ENCODE results near the gene EMX2.

EMX2 gene

GRCh38 chr10:117544711-117545140 is 2.2 kb downstream of the EMX2 start:
- DNase-seq (ENCODE audit: low spot score), result no peak

GRCh38 chr10:117545141-117546019 is 2.8 kb downstream of the EMX2 start:
- no peak for DNase-seq (ENCODE audit: low spot score)

DNA sequence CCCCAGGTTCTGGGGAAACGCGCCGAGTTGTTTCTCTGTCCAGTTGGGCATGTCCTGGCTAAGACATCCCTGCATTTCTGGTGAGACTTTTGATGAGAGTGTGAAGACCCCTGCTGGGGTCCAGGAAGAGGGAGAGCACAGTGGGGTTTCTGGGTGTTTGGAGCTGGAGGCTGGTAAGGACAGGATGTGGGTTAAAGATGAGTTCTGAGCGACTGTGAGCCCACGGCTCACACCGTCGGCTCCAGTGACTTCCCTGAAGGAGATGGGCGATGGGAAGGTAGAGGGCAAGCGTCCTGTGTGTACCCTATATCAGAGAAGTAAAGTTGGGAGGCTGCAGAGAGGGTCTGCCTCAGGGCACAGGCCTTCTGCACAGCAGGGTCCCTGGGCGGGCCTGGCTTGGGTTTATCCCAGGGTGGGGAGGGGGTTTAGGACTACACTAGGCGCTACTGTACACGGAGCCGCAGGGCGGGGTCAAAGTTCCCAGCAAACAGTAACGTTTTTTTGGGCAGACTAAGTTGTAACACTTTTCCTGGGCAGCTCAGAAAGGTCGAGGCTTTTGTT is 3.6 kb downstream of the EMX2 start:
- DNase-seq (ENCODE audit: low spot score), result no peak

DNA sequence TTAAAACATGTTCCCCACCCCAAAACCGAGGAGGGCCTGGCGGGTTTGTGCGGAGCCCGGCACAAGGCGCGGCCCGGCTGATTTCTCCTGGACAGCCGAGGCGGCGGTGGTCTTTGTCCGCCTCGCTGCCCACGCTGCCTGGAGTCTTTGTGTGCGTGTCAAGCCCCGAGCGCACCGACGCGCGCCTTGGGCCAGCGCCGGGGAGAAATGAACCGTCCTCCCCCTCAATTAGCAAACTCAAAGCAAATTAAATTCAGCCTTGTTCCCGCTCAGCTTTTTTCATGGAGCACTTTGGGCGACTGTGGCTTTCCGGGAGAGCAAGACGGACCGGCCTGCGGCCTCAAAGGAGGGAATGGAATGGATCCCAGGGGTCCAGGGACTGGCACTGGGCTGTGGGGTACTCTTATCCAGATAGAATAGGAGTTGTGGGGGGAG is 4.1 kb downstream of the EMX2 start:
- DNase-seq (ENCODE audit: low spot score), result no peak

DNA sequence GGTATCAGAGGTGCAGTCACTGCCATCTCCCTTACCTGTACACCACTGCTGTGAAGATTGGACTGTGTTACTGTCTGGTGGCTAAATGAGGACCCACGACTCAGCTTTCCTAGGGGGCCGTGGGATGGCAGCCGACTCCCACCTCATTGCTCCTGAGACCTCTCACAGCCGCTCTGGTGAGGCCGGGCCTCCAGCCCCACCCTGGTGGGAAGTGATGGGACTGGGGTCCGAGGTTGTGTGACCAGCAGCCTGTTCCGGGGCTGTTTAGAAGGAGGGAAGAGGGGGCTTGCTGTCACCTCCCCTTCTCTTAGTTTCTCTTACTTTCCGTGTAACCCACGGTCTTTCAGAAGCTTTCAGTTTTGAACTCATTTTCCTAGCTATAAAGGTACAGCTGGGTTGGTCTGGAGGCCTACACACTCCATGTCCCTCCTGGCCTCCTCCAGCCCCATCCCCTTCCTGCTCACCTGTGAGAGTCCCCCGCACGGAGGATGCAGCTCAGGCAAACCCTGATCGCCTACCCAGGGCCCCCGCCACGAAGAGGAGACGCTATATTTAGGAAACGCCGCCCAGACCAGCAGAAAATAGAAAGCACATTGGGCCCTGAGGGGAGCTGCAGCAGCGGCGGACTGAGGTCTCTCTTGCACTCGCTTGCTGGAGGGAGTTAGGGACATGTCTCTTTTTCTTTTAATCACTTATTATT is 4.6 kb downstream of the EMX2 start:
- DNase-seq (ENCODE audit: low spot score), result no peak

- no peak for DNase-seq (ENCODE audit: low spot score)
Observed at GRCh38 chr10:117547716-117548668, 5.4 kb downstream of the EMX2 start.

- DNase-seq (ENCODE audit: low spot score), result no peak
Observed at GRCh38 chr10:117549100-117549585, 6.6 kb downstream of the EMX2 start.

GRCh38 chr10:117550076-117550475 is 7.5 kb downstream of the EMX2 start:
- DNase-seq (ENCODE audit: low spot score), result no peak

GRCh38 chr10:117550599-117551329 is 8.2 kb downstream of the EMX2 start:
- DNase-seq (ENCODE audit: low spot score), result no peak

DNA sequence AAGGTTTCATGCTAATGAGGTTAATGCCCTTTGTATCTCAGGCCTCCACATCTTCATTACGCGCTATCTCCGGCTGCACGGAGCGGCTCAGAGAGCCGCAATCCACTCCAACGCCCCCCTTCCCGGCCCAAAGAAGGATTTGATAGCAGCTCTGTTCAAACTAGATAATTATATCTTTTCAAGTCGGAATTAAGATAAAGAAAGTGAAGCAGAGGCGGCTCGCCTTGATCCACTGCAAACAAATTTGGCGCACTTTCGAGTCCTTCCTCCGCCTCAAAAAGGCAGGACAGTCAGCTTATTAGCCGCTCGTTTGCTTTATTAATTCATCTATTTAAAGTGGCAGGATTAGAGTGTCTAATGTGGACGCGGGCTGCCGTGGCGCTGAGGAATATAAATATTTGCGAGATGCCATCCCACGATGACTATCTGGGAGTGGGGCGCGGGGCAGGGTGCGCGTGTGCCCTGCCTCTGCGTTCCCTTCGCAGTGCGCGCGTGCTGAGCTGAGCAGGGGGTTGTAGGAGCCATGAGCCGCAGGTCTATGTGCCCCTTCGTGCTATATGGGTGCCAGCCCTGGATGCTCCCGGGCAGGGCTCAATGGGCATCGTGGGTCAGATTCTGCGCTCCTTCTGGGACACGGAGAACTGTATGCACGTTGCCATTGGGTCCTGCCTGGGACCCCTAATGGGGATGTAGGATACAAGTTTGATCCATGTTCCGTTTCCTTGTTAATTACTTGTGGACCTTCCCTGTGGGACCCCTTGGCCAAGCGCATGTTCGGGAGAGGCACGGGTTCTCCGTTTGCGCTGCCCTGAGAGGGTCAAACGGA is 9.0 kb downstream of the EMX2 start:
- no peak for DNase-seq (ENCODE audit: low spot score)

DNA sequence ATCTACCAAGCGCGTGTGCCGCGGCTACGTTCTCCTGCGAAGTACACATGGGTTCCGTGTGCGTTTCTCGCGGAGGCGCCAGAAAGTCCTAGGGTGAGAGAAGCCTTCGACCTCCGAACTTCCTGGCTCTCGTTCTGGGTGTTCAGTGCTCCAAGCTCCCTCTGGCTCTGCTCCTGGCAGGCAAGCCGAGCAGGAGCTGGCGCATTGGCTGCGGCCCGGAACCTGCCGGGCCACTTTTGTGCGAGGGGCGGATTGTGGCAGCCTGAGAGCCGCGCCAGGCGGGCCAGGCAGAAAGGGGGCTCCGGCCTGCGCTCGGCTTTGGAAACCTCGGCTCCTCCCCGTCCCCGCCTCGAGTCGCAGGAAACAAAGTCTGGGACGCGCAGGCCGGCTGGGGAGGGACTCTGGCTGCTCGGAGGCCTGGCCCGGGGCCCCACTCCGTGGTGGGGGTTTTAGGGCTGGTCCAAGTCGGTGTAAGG is 9.6 kb downstream of the EMX2 start:
- no peak for DNase-seq (ENCODE audit: low spot score)

DNA sequence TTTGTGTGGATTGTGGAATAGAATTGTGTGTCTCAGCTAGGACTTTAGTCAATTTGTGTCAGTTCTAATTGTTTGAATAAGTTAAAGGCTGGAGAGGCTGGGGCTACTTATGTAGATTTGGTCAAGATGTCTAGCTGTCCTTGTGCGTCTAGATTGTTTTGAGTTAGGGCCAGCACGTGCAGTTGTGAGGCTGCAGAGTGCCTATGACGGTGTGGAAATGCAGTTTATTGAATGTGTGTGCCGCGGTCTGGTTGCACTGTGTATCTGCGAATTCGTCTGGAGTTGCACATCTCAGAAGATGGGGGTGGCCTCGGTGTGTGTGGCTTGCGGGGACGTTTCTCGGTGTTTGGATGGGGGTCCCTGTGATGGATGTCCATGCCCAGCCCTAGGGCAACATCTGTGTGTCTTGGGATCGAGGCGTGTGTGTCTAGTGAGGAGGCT is 10.2 kb downstream of the EMX2 start:
- no peak for DNase-seq (ENCODE audit: low spot score)

GRCh38 chr10:117553142-117553814 is 10.7 kb downstream of the EMX2 start:
- DNase-seq (ENCODE audit: low spot score), result no peak

DNA sequence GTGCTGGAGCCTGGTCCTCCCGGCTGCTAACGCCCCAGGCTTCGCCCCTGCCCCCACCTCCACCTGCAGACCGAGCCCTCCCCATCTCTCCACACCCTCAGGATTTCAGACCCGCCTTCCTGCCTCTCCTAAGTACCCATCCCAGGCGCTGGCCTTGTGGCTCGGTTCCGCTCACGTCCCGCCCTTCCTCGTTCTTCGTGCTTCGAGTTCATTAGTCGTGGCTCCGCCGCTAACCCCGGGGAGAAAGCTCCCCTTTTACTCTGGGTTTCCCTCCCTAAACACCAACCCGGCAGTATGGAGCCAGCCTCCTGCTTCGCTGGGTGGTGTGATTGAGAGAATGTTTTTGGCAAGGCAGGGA is 11.2 kb downstream of the EMX2 start:
- no peak for DNase-seq (ENCODE audit: low spot score)

DNA sequence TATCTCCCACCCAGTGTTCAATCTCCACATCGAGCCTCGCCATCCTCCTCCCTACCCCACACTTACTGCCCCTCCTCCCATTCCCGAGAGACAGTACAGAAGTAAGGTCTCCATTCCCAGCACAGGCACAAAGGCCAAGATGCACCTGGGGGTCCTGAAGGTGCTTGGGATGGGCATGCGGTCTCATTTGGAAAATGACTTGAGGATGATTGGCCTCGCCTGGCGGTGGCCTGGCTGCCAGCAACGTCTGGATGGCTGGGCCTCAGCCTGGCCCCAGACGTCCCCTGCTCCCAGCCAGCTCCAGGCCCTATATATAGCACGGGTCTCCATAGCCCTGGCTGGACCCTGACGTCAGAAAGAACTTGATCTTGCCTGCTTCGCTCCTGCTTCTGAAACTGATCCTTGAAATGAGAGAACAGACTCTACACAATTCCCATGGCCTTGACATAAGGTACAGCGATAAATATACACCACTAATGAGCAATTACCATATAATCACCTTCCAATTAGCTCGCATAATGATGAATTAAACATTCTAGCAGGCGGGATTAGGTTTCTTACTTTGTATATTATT is 11.8 kb downstream of the EMX2 start:
- no peak for DNase-seq (ENCODE audit: low spot score)

GRCh38 chr10:117555017-117555416 is 12.5 kb downstream of the EMX2 start:
- no peak for DNase-seq (ENCODE audit: low spot score)

GRCh38 chr10:117555863-117556262 is 13.3 kb downstream of the EMX2 start:
- no peak for DNase-seq (ENCODE audit: low spot score)

GRCh38 chr10:117556356-117556755 is 13.8 kb downstream of the EMX2 start:
- DNase-seq (ENCODE audit: low spot score), result no peak

DNA sequence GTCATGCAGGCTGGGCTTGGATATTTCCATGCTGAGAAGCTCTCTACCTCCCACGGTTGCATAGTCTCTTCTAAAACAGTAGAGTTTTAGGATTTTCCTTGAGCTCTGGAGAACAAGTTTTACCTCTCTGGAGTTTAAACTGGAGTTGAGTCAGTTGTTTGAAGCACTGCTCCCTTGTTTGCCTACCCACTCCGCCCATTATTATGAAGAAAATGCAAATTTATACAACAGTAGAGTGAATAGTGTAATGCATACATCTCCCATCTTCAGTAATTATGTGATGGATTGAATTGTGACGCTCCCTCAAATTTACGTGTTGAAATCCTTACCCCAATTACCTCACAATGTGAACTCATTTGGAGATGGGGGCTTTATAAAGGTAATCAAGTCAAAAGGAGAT is 17.2 kb downstream of the EMX2 start:
- no peak for DNase-seq (ENCODE audit: low spot score)

All from CD4-positive, alpha-beta T cell treated with Interleukin-15 for 4 hours (primary cell).